GM12874 (cell line): ENCODE data around the gene FAM174A.

Experiments used
- CTCF ChIP-seq: IDR thresholded peaks from 2 replicates; pipeline ENCODE4 v1.5.1; 2011; ENCODE audit warnings: low read depth, mild to moderate bottlenecking, control low read depth, low read length, moderate library complexity; ENCODE audit not compliant: insufficient read depth

The FAM174A gene

DNA sequence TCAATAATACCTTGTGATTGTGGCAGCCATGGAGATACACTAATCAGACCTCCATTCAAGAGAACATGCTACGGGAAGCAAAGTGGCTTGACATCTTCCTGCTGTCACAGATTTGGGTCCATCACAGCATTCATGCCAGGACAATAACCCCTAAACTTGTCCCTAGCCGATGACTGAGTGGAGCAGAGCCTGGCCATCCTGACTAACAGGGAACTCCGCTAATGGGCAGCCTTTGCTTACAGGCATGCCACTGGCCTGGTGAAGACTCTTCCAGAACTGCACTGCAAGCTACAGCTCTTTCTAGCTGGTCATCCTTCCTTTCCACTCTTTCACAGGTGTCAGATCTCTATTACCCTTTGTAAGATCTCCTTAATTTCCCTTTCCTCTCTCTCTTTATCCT lies 16.0 kb downstream of the FAM174A start:
- no peak for TF ChIP-seq CTCF

DNA sequence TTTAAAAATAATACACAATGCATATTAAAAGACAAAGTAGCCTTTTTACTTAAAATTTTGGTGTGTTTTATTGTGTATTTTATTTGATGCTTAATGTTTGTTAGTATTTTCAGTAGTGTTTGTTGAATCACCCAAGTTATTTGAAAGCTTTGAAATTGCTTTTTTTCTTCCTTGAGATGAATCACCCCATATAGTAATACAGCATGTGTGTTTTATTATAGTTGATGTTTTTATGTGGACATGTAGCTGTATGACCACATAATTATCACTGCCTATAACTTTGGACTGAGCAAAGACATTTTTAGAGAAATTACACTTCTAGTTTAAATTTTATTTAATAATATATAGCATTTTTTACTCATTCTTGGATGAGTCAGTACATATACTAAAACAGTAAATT lies 18.0 kb downstream of the FAM174A start:
- TF ChIP-seq CTCF: no peak

DNA sequence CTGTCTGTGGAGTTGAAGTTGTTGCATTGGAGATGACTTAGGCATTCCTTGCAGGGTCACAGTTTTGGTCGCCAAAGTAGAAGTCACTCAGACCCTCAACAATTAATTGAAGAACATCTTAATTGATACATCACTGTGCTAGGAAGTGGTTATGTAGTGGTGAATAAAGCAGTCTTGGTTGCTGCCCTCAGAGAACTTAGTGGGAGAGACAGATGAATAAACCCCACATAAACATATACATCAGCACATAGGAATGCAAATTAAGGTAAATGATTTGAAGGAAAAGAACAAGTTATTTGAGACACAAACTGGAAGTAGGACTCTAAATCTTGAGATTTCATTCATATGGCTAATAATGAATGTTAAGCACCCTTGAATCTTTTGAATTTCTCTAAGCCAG lies 25.7 kb downstream of the FAM174A start:
- TF ChIP-seq CTCF: no peak

DNA sequence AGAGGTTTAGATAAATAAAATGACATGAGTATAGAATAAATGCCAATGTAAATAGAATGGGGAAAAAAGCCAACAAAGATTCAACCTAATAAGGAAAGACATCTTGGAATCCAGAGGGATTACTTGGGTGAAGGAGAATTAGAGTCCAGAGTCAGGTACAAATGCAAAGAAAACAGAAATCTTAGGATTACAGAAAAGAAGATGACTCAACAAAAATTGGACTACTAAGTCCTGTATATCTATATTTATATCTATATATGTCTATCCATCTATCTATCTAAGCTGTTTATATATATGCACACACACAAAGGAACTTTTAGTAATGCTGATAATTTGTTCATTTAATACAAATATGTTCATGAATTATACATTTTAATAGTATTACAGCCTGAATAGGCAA lies 27.6 kb downstream of the FAM174A start:
- TF ChIP-seq CTCF: no peak

DNA sequence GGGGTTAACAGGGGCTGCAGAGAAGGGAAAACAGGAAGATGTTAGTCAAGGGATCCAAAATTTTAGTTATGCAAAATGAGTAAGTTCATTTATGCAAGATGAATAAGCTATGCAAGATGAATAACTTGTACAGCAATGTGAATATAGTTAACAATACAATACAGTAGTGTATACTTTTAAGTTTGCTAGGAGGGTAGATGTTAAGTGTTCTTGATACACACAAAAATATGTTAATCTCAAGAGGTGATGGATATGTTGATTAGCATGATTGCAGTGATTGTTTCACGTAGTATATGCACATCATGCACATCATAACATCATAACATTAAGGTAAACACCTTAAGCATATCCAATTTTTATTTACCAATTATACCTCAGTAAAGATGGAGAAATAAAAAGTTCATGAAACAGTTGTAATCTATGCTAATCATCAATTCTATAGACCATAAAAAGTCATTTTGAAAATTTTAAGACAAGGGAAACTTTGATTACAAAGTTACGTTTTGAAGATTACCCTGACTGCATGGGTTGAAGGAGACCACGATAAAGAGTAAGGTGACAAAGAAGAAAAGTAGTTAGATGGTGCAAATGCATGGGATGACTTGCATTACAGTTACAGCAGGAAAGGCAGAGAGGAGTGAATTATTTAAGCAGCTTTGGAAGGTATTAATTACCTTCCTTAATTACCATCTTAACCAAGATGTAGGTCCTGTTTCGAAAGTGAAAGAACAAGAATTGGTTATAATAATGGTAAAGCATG lies 31.4 kb downstream of the FAM174A start:
- no peak for TF ChIP-seq CTCF

GRCh38 chr5:100574716-100575115 lies 39.5 kb downstream of the FAM174A start:
- TF ChIP-seq CTCF: no peak

GRCh38 chr5:100575815-100576214 lies 40.6 kb downstream of the FAM174A start:
- TF ChIP-seq CTCF: no peak
